ENCODE results near the gene CCDC88C.

CCDC88C gene

GRCh38 chr14:91233936-91234790, 183.5 kb downstream of the CCDC88C start:
- DNase-seq (ENCODE audit: low read depth): no peak
- no peak for TF ChIP-seq CTCF (conservative IDR thresholded peaks at IDR 0.05; ENCODE audit: control insufficient read depth, insufficient read depth, low read depth, low read length)
- H3K4me3 ChIP-seq (ENCODE audit: control insufficient read depth, low read depth, low read length): no peak overlapping the region

- no peak for DNase-seq (ENCODE audit: low read depth)
- no peak overlapping the region for H3K4me3 ChIP-seq (ENCODE audit: control insufficient read depth, low read depth, low read length)
- no peak for TF ChIP-seq CTCF (conservative IDR thresholded peaks at IDR 0.05; ENCODE audit: control insufficient read depth, insufficient read depth, low read depth, low read length)
Measured at GRCh38 chr14:91232603-91233002, 185.0 kb downstream of the CCDC88C start.

- DNase-seq (ENCODE audit: low read depth): no peak
- H3K4me3 ChIP-seq (ENCODE audit: control insufficient read depth, low read depth, low read length): no peak overlapping the region
- TF ChIP-seq CTCF (conservative IDR thresholded peaks at IDR 0.05; ENCODE audit: control insufficient read depth, insufficient read depth, low read depth, low read length): no peak
Measured at GRCh38 chr14:91232052-91232451, 185.6 kb downstream of the CCDC88C start.

GRCh38 chr14:91231446-91231845, 186.2 kb downstream of the CCDC88C start:
- DNase-seq (ENCODE audit: low read depth): peak; percentile 54
- no peak overlapping the region for H3K4me3 ChIP-seq (ENCODE audit: control insufficient read depth, low read depth, low read length)
- no peak for TF ChIP-seq CTCF (conservative IDR thresholded peaks at IDR 0.05; ENCODE audit: control insufficient read depth, insufficient read depth, low read depth, low read length)

- DNase-seq (ENCODE audit: low read depth): peak; percentile 56
- peak overlapping the region; percentile 17 for H3K4me3 ChIP-seq (ENCODE audit: control insufficient read depth, low read depth, low read length)
- no peak for TF ChIP-seq CTCF (conservative IDR thresholded peaks at IDR 0.05; ENCODE audit: control insufficient read depth, insufficient read depth, low read depth, low read length)
Measured at GRCh38 chr14:91230397-91231035, 187.1 kb downstream of the CCDC88C start.

GRCh38 chr14:91229743-91230200, 187.8 kb downstream of the CCDC88C start:
- no peak overlapping the region for H3K4me3 ChIP-seq (ENCODE audit: control insufficient read depth, low read depth, low read length)
- TF ChIP-seq CTCF (conservative IDR thresholded peaks at IDR 0.05; ENCODE audit: control insufficient read depth, insufficient read depth, low read depth, low read length): no peak
- peak; percentile 66 for DNase-seq (ENCODE audit: low read depth)
